M059J (cell line): ENCODE data around the gene SLC1A7. TPM values are rescaled to one million over a fixed set of nuclear protein-coding genes. Genes with fewer than 3 reads are reported as not detected.

Experiments used
- DNase-seq: peaks from one replicate; pipeline ENCODE4 v3.0.0-alpha.2; 2012; ENCODE audit warnings: low read depth
- total RNA-seq: library from RNA; depleted of rRNA; stranded (reverse); fragments of >200 nt; shearing (Covaris generic); gene quantifications from 2 replicates; pipeline ENCODE4 v1.2.3, GENCODE V29; 2014

Gene SLC1A7
- total RNA-seq, 1 experiment from 2014 or later = 0.25 TPM

DNA sequence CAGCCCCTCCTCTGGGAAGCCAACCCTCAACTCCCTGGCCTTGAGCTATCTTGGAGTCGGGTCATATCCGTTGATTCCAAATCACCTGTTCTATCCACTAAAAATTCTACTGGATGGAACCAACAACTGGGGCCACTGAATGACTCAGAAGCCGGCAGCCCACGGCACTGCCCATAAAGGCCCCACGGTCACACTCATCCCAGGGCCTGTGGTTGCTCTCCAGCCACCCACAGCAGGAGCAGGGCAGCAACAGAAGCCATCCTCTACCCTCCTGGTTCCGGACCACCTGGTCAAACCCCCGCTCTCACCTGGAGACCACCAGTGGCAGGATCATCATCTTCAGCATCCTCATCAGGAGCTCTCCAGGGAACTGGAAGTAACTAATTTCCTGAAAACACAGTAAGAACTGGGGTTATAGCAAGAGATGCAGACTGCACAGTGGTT, 8.4 kb downstream of the SLC1A7 start:
- DNase-seq = no peak

DNA sequence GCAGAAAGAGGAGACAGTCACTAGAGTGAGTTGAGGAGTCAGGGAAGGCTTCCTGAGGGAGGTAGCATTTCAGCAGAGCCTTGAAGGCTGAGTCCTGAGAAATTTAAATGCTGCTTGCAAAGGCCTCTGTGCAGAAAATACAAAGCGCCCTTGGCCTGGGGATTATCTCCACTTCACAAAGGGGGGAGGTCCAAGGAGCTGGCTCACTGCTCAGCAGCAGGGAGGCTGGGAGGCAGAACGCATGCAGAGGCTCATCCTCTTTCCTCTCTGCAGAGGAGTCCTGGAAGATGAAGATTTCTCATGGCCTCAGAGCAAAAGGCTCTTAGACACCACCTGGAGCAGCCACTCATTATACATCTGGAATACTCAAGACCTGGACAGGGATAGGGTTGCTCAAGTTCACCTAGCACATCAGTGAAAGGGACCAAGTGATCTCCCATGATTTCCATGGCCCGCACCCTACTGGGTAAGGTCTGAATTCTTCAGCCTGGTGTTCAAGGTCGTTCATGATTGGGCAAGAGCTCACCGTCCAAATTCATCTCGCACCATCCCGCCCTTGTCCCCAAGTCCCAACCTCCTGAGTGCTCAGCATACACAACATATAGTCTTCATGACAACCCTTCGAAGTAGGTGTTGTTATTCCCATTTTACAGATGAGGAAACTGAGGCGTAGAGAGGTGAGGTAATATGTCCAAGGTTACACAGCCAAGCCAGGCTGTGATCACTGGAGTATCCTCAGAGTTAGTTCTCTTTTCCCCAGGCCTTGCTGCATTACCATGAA, 9.0 kb downstream of the SLC1A7 start:
- no peak for DNase-seq

DNA sequence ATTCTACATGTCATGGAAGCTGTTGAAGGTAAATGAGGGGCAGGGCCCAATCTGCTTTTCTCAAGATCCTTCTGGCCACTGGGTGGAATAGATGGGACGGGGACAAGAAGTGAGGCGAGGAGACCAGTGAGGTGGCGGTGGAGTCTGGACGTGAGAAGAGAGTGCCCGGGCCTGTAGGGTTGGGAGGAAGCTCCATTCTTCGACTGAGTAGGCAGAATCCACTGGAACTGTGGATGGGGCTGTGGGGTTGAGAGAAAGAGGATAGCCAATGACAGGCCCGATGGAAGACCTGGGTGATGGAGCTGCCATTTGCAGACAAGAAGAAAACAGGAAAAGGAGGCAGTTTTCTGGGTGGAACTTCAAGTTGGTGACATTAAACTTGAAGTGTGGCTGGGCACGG, 10.3 kb downstream of the SLC1A7 start:
- no peak for DNase-seq

DNA sequence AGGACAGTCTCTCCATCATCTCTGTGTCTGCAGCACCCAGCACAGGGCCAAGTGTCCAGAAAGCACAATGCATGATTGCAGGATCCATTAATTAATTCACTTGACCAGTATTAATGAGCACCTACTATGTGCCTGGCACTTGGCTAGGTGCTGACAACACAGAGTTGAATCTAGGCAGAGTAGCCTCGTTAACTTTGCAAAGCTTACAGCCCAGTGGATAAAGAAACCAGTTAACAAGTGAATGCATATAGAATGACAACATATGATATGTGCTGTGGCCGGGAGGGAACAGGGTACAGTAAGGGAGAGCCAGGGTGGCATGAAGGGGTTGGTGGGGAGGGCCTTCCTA, 10.9 kb downstream of the SLC1A7 start:
- no peak for DNase-seq

DNA sequence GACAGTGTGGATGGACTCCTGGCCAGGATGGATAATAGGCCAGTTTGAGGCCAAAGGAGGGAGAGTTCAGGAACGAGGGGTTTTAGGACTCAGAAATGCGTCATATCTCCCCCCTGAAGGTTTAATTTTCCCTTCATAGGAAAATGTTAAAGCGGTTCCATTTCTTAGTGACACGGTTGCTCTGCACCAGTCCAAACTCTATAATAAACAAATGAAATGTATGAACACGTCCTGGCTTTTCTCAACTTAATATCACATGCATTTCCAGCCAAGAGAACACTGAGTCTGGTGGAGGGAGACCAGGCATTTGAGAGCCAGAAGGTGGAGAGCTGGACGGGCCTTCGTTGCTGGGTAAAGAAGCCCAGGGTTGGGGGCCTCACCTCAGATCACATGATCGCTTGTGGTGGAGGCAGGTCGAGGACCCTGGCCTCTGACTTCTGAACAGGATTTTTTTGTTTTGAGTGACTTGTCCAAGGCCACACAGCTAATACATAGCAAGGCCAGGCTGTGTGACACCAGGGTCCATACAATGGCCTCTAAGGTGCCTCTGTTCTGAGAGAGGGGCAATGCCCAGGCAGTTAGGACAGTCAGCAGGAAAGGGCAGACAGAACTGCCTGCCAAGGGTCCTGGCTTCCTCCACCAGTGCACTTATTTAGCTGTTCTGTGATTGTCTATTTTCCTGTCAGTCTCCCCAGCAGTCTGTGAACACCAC, 11.4 kb downstream of the SLC1A7 start:
- DNase-seq = no peak

DNA sequence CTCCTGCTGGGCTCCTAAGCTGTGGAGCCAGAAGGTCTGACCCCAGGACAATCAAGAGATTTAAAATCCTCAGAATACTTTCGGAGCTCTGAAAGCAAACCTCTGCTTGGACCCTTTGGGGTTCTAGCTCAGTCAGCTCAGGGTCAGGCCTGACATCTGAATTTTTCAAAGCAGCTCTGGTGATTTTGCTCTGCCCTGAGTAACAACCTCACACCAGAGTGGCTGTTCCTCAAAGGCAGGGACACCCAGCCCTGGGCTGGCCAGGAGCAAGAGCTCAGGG, 11.9 kb downstream of the SLC1A7 start:
- DNase-seq = no peak

DNA sequence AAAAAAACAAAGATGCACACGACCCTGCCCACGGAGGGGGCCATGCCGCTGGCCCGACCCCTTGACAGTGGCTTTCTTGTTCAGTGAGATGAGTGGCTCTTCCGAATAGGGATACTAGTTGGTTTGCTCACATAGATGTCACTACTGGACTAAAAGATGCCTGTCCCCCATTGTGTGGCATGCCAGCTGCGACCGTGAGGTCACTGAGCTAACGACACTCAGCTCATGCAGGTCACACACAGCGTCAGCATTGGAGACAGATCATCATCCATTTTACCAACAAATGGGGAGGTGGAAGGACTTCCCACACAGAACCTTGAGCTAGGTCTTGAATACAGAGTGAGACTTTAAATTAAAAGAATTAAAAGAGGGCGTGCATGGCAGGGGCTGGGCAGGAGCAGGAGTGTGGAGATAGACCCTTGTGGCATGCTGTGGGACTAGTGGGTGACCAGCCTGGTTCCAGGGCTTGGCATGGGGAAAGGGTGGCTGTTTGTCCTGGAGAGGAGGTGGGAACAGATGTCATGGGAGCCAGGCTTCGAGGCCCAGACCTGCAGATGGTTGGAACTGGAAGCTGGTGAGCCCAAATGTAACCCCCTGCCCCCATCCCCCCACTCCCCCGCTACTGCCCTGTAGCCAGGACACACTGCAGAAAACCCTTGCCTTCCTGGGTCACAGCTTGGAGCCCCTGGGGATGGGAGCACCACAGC, 12.4 kb downstream of the SLC1A7 start:
- DNase-seq = no peak

DNA sequence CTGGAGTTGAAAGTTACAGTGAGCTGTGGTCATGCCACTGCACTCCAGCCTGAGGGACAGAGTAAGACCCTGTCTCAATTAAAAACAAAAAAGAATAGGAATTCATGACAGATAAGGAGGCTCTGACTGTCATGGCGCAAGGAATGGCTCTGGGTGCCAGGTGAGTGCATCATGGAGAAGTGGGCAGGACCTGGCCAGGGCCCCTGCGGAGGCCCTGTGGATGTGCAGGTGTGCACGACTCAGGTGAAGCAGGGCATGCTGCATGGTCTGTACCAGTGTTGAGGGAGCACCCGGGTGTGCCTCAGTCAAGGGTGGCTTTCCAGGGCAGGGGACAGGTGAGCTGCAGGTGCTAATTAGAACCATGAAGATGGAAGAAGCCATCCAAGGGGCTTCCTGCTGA, 14.0 kb downstream of the SLC1A7 start:
- DNase-seq = no peak

DNA sequence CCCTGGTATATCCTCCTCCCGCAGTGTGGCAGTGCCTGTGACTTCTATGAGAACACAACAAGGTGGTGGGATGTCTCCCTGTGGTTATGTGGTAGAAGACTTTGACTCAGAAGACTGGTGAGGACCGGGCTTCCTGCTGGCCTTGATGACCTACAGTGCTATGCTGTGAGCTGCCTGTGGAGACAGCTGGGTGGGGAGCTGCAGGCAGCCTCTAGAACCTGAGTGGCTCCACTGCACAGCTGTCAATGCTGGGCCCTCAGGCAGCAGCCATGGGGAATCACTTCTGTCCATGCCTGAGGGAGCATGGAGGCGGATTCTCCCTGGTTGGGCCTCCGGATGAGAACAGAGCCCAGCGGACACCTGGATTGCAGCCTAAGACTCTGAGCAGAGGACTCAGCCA, 14.9 kb downstream of the SLC1A7 start:
- no peak for DNase-seq

DNA sequence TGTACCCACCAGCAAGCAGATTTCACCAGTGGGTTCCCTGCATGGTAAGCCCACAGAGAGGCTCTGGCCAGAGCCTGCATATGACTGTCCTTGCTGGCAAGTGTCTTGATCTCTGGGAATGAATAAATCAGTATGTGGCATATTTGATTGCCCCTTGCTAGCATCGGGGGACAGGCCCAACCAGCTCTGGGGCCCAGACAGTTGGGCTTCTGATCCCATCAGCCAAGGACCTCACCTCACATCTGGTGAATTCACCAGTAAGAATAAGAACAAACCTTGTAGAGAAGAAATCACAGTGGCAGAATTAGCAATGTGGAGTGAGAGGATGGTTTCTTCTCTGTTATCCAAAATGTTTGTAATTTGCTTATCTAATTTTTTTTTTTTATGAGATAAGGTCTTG, 15.9 kb downstream of the SLC1A7 start:
- no peak for DNase-seq

DNA sequence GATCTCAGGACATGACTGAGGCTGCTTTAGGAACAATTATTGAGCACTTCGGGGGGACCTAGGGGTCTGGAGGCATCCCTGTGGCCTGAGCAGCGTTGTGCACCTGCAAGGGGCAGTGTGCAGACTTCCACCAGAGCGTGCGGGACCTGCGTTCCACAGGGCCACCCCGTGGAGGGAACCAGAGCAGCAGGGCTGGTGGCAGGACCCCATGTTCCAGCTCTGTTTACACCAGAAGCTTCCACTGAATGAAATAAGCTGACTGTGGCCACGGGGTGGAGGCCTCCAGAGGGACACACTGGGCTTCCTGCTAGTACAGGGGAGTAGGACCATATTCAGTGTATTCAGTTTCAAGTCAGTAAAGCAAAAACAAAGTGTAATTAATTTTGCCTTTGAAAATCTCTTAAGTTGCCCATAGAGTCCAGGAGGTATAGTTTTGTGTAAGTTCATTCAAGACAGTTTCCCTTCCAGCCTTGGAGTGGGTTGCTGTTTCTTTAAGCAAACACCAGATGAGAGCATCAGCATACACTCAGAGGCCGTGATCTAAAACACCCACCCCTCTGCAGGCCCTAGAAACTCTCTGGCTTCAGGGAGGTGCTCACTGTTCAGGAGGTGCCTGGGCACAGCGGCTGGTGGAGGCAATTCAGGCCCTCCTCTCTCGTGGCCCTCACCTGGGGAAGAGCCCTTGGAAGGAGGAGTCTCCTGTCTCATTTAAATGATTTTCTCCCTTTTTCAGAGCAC, 16.6 kb downstream of the SLC1A7 start:
- no peak for DNase-seq

DNA sequence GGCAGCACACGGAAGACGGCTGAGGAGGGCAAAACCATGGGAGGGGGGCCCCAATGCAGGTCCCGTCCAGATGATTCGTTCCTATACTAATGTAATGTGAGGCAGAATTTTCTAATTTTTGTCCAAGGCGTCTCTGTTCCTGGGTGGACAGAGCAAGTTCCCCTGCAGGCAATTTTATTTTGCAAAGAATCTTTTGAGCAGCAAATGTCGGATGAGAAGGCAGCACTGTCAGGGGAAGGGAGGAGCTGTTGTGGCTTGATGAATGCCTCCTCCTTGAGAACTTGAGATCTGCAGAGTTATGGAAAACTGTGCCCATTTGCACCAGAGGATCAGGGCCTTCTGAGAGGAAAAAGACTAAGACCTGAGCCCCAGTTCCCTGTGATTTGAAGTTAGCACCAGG, 17.3 kb downstream of the SLC1A7 start:
- DNase-seq = no peak

DNA sequence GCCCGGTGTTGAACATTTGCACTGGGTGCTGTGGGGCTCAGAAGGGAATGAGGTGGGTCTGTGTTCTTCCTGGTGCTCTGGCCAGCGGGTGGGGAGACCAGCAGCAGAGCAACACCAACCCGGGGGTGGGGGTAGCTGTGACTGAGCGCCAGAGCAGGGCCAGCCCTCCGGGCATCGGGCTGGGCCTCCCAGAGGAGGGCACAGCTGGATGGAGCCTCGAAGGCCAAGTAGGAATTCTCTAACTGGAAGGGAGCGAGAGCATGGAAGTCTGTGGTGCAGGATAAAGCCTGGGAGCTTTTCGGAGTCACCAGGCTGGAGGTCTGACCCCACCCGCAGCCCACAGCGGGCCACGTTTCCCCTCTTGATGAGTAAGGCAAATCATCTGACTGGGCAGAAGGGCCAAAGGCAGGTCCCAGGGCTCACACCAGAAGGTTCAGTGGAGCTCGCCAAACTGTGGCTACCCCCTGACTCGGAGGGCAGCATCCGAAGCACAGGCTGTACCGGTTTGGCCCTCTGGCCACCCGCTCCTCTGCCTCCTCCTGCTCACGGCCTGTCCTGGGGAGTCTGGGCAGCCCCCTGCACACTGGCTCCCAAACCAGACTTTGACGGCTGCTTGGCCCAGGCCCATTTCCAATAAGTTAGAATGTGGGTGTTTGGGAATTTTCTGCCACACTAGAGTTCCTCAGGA, 18.8 kb downstream of the SLC1A7 start:
- no peak for DNase-seq

DNA sequence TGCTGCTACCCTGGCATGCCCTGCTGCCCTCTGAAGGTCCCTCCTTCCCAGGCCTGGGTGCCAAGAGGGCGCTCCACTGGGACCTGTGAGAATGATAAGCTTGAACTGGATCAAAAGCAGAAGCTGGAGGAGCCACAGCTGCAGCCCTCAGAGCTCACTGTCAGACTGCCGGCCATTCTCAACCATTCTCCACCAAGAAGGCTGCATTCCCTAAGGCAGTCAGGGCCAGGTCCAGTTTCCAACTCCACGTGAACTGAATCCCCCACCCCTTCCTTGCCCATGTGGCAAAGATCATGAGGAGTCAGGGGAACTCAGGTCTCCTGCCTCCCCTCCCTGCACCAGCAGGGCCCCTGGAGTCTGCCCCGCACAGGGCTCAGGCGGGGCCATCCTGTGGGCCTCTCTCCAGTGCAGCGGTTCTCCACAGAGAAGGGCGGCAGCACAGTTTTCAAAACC, 19.5 kb downstream of the SLC1A7 start:
- no peak for DNase-seq

DNA sequence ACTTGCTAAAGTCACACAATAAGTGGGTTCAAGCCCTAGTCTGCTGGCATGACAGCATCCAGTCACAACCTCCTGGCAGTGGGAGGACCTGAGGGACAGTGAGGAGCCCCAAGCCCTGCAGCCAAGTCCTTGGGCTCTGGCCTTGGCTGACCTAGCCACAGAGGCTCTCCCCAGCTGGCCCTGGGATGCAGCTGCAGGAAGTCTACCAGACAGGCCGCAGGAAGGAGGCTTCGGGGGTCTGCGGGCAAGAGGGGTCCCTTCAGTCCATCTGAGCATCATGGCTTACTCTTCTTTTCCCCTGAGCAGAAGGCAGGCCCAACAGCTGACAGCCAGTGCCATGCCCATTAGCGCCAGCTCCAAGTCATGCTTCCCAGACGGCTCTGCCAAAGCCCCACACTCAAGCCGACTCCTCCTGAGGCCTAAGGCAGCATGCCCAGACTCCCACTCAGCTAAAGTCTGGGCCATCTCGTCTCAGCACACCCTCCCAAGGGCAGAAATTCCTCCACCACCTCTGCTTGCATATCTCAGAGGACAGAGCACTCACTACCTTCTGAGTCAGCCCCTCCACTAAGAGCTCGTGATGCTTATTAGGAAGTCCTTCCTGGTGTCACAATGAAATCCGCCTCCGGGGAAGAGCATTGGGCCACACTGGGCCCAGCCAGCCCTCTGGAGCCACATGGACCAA, 20.1 kb downstream of the SLC1A7 start:
- DNase-seq = peak; percentile 34

DNA sequence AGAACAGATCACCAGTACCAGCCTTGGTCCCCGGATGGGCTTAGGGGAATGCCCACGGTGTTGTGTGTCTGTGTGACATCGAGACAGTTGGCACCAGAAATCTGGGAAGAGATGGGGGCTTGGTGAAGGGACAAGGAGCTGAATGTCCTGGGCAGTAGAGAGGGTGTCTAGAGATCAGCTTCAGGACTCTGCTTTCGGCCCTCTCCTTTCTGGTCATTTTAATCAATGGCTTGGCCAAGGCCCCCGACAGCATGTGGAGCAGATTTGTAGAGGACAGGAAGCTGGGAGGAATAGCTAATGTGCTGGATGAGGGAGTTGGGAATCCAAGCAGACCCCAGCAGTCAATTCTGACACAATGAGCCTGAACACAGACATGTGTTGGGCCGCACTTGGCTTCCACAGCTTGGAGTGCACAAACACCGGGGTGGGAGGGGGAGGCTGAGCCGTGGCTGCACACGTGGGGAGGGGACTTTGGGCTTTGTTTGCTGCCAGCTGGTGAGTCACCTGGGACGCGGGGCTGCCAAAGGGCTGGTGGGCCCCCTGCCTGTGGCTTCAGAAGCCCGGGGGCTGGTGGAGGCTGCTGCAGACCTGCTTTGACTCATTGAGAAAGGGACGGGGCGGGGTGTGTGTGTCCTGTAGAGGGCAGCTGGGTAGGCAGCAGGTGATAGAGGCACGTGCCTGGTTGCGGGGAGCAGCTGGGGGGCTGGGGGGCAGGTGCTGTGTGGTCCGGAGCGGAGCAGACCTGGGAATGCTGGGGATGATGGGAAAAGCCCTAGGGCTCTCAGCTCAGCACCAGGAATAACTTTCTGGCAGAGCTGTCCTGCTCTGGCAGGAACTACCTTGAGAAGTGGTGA, 20.9 kb downstream of the SLC1A7 start:
- DNase-seq = peak; percentile 71

DNA sequence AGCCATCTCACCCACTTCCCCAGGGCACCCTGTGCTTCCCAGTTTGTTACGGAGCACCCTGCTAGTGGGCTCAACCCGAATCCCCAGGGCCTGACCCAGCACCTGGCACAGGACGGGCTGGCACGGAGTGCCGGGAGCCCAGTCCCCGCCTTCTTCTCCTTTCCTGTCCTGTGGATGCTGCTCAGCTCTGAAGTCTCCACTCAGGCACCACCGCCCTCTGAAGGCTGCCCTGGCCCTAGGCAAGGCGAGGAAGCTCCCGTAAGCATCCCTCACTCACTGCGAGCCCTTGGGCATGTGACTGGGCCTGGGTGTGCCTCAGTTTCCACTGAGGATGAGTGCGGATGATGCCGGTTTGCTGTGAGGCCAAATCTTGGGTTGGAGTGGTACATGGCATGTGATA, 21.8 kb downstream of the SLC1A7 start:
- DNase-seq = no peak

DNA sequence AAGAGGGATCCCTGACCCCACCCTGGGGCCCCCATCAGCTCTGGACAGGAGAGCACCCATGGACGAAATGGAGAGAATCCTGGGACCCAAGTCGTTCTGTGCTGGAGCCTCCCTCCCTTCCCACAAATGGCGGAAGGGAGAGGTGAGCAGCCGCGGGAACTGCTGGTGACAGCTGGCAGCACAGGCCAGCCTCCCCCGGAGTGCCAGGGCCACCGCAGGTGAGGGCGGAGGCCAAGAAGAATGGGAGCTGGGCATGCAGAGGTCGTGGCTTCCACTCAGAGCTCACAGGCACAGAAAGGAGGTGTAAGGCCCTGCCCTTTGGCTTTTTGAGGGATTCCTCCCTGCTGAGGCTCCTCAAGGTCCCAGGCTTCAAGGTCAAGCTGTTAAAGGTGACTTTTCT, 24.6 kb downstream of the SLC1A7 start:
- DNase-seq = no peak

DNA sequence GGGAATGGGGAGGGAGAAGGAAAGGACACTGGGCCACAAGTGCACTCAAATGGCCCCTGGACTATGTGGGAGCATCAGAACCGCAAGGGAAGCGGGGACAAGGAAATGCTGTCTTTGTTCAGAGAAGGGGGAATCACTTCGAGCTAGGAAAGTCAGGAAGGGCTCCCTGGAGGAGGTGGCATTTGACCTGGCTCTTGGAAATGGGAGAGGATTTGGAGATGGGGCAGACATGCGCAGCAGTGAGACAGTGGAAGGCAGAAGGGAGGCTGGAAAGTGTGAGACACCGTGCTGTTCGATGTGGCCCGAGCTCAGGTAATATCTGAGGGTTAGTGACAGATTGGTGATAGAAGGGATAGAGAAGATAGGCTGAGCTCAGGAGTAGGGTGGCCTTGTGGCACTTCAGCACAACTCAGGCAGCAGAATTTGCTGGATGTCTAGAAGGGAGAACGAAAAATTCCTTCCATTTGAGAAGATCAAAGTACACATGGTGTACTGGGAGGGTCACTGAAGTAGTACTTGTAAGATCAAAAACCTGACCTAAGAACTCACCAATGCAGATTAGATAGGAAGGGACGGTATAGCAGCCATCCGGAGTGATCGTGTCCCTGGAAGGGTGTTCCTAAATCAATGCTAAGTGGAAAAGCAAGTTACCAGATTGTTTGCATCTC, 25.4 kb downstream of the SLC1A7 start:
- DNase-seq = no peak
